Left lung (tissue), 10 donors: ENCODE results near the gene SORD. TPM values are rescaled to one million over a fixed set of nuclear protein-coding genes. Genes with fewer than 3 reads are reported as not detected.
"Not testable (repeated sequence)": the region's sequence is repeated elsewhere in the genome, so short reads cannot be mapped to it uniquely, and the experiment has no call there.

Experiments used
- ATAC-seq: fragments of 200-7000 bp; cut with Tn5 transposase; one replicate; pipeline ENCODE4 v1.9.1; 2020; ENCODE audit warnings: moderate library complexity
- DNase-seq, 4 donors: peaks; one replicate each; pipeline ENCODE4 v3.0.0-alpha.2; 2013 to 2020
- H3K27ac ChIP-seq, 2 donors: fragments of 200-600 bp; sonication (generic) in 1 of 2; one replicate each; pipeline versions ENCODE4 v1.5.0 to v1.8.0; 2020 to 2021
- H3K27me3 ChIP-seq, 2 donors: fragments of 200-600 bp; sonication (generic) in 1 of 2; one replicate each; pipeline versions ENCODE4 v1.5.0 to v1.8.0; 2020 to 2021
- H3K36me3 ChIP-seq, 2 donors: fragments of 200-600 bp; sonication (generic) in 1 of 2; one replicate each; pipeline versions ENCODE4 v1.5.0 to v1.8.0; 2020 to 2021
- H3K4me1 ChIP-seq, 2 donors: fragments of 200-600 bp; one replicate each; pipeline ENCODE4 v1.8.0; 2021
- H3K4me3 ChIP-seq, 2 donors: fragments of 200-600 bp; sonication (generic) in 1 of 2; one replicate each; pipeline versions ENCODE4 v1.5.0 to v1.8.0; 2020 to 2021; ENCODE audit warnings: mild to moderate bottlenecking in 1 of 2
- H3K9me3 ChIP-seq, 2 donors: fragments of 200-600 bp; sonication (generic) in 1 of 2; one replicate each; pipeline versions ENCODE4 v1.5.0 to v1.8.0; 2020 to 2021
- intact Hi-C, 2 donors: fragments of 100-400 bp; cut with DNase I; formaldehyde crosslinking; loops; one replicate each; pipeline versions ENCODE4 v1.11.2 to v1.14.2; 2022
- polyA plus RNA-seq, 6 donors: library from polyadenylated mRNA; unstranded; fragments of 120-200 nt; gene quantifications; one replicate each; pipeline ENCODE4 v1.2.1, GENCODE V29; 2013; ENCODE audit not compliant: insufficient read length in 6 of 6
- total RNA-seq, 2 donors: library from RNA; stranded (reverse); fragmentation: NEBNext Ultra II Directional; extraction: Animal tissue kit (Norgen Biotek cat#: 25700); gene quantifications; one replicate each; pipeline ENCODE4 v1.2.1, GENCODE V29; 2021
- TF ChIP-seq, protein P1 (sequence below), 2 donors: fragments of 200-600 bp; sonication (generic) in 1 of 2; IDR thresholded peaks; one replicate each; pipeline versions ENCODE4 v1.5.0 to v1.8.0; 2021; ENCODE audit warnings: antibody characterized with exemption in 2 of 2
- donor health status: DM: no; HTN: yes; CAD: no.
- donor health status: DM: no; HTN: no; CAD: no.

SORD gene
- total and polyA plus RNA-seq, 8 donors: 13.8 to 34.9 (median 30.2) TPM

DNA sequence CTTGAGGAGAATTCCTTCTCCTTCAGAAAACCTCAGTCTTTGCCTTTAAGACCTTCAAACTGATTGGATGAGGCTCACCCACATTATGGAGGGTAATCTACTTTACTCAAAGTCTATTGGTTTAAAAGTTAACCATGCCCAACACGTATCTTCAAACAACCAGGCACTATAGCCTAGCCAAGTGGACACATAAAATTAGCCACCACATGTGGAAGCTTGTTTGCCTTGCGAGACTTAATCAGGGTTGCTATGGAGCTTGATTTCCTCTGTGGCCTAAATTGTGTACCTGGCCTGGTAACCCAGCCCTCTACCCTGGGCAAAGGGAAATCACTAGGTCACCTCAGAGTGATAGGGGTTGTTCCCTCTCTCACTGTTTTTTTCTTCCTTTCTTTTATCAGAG is 19.9 kb downstream of the SORD start:
- H3K4me1 ChIP-seq, H3K9me3 ChIP-seq, H3K27ac ChIP-seq, H3K4me3 ChIP-seq, DNase-seq, ATAC-seq, H3K27me3 ChIP-seq, H3K36me3 ChIP-seq, intact Hi-C loops: not testable (repeated sequence)

GRCh38 chr15:45044270-45044669 is 21.3 kb downstream of the SORD start:
- H3K27me3 ChIP-seq, ATAC-seq, H3K4me3 ChIP-seq, H3K9me3 ChIP-seq, DNase-seq, H3K36me3 ChIP-seq, H3K27ac ChIP-seq, intact Hi-C loops: not testable (repeated sequence)
- peaks cover 0 to 12% of the 10 kb centered on the region in 2 donors for H3K4me1 ChIP-seq

- not testable (repeated sequence) for ATAC-seq
- H3K27ac ChIP-seq: peak overlapping the region in 1 of 2 donors; percentile 89
These were observed 25.4 kb downstream of the SORD start for GRCh38 chr15:45048449-45048793.

DNA sequence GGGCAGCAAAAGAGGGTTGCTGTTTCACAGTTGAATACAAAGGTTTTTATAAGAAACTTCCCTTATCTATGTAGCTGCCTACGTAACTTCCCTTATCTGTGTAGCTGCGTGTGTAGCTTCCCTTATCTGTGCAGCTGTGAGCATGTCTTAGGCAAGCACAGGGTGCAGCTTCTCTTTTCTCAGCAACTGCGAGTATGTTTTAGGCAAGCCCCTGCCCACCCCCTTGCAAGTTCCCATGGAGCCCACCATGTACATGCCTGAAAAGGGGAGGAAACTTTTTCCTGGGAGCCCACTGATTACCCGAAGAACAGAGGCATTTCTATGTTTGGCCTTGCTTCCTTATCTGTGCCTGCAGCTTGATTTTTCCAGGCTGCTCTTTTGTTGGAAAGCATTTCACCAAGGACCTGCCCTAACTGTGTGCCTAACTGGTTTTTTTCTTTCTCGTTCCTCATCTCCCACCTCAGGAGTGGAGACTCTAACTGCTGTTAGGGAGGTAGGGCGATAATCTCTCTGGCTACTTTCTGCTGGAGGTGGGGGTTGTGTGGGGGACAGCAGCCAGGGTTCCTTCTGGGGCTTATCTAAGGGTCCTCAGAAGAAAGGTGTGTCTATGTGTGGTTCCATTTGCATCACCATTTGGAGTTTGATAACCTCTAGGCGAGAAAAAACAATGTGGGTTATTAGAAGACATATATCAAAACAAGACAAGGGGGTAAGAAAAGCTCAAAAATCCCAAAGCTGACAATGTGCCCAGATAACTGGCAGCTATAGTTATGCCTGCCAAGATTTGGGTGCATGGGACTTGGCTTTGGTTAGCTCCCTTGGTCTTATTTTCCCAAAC is 26.0 kb downstream of the SORD start:
- no peaks in the 10 kb centered on the region for H3K27me3 ChIP-seq
- no peak overlapping the region for H3K4me3 ChIP-seq
- intact Hi-C loops: no loop called here
- DNase-seq: peak in 1 of 4 donors; percentile 38
- peaks cover 0 to 10% of the 10 kb centered on the region in 2 donors for H3K9me3 ChIP-seq
- H3K27ac ChIP-seq: peak overlapping the region in 1 of 2 donors; percentile 89
- ATAC-seq: peak; percentile 80
- peaks cover 0 to 3% of the 10 kb centered on the region in 2 donors for H3K36me3 ChIP-seq
- H3K4me1 ChIP-seq: peaks cover 0 to 12% of the 10 kb centered on the region in 2 donors
- TF ChIP-seq, protein P1, sequence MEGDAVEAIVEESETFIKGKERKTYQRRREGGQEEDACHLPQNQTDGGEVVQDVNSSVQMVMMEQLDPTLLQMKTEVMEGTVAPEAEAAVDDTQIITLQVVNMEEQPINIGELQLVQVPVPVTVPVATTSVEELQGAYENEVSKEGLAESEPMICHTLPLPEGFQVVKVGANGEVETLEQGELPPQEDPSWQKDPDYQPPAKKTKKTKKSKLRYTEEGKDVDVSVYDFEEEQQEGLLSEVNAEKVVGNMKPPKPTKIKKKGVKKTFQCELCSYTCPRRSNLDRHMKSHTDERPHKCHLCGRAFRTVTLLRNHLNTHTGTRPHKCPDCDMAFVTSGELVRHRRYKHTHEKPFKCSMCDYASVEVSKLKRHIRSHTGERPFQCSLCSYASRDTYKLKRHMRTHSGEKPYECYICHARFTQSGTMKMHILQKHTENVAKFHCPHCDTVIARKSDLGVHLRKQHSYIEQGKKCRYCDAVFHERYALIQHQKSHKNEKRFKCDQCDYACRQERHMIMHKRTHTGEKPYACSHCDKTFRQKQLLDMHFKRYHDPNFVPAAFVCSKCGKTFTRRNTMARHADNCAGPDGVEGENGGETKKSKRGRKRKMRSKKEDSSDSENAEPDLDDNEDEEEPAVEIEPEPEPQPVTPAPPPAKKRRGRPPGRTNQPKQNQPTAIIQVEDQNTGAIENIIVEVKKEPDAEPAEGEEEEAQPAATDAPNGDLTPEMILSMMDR (IDR thresholded peaks at IDR 0.05): no peak

More at GRCh38 chr15:45048449-45048793, 25.4 kb downstream of the SORD start:
- H3K36me3 ChIP-seq, H3K27me3 ChIP-seq, intact Hi-C loops, H3K4me3 ChIP-seq, DNase-seq: not testable (repeated sequence)
- Histone ChIP-seq H3K4me1 (peaks cover 0 to 12% of the 10 kb centered on the region in 2 donors), H3K9me3 (peaks cover 0 to 10% of the 10 kb centered on the region in 2 donors)

- Histone ChIP-seq H3K4me3 (no peak overlapping the region), H3K9me3 (peaks cover 0 to 10% of the 10 kb centered on the region in 2 donors), H3K4me1 (peaks cover 0 to 8% of the 10 kb centered on the region in 2 donors), H3K36me3 (peaks cover 0 to 3% of the 10 kb centered on the region in 2 donors), H3K27ac (no peak overlapping the region), H3K27me3 (no peaks in the 10 kb centered on the region)
- intact Hi-C loops: no loop called here
- TF ChIP-seq, protein P1 (IDR thresholded peaks at IDR 0.05): no peak
- no peak for ATAC-seq
- DNase-seq: no peak
These were observed 27.6 kb downstream of the SORD start for GRCh38 chr15:45050587-45050986.

DNA sequence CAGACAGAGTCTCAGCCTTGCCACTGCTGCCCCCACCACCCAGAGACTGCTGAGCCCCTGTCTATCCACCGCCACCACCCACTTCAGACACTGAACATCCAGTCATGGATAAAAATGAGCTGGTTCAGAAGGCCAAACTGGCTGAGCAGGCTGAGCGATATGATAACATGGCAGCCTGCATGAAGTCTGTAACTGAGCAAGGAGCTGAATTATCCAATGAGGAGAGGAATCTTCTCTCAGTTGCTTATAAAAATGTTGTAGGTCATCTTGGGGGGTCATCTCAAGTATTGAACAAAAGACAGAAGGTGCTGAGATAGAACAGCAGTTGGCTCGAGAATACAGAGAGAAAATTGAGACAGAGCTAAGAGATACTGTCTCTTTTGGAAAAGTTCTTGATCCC is 29.7 kb downstream of the SORD start:
- DNase-seq, intact Hi-C loops, H3K36me3 ChIP-seq, H3K27ac ChIP-seq, H3K4me3 ChIP-seq, H3K4me1 ChIP-seq, H3K27me3 ChIP-seq, ATAC-seq: not testable (repeated sequence)
- peaks cover 0 to 11% of the 10 kb centered on the region in 2 donors for H3K9me3 ChIP-seq

- intact Hi-C loops, H3K4me1 ChIP-seq, ATAC-seq, H3K36me3 ChIP-seq, H3K27me3 ChIP-seq, DNase-seq, H3K4me3 ChIP-seq, H3K9me3 ChIP-seq: not testable (repeated sequence)
- peak overlapping the region in 1 of 2 donors; percentile 41 for H3K27ac ChIP-seq
These were observed 36.0 kb downstream of the SORD start for GRCh38 chr15:45058690-45059675.

- H3K36me3 ChIP-seq, H3K4me3 ChIP-seq, H3K27me3 ChIP-seq, ATAC-seq, H3K9me3 ChIP-seq, H3K27ac ChIP-seq, H3K4me1 ChIP-seq, DNase-seq, intact Hi-C loops: not testable (repeated sequence)
These were observed 39.3 kb downstream of the SORD start for GRCh38 chr15:45062301-45062700.
